ENCODE measurements around the gene NFIB.

Gene NFIB

DNA sequence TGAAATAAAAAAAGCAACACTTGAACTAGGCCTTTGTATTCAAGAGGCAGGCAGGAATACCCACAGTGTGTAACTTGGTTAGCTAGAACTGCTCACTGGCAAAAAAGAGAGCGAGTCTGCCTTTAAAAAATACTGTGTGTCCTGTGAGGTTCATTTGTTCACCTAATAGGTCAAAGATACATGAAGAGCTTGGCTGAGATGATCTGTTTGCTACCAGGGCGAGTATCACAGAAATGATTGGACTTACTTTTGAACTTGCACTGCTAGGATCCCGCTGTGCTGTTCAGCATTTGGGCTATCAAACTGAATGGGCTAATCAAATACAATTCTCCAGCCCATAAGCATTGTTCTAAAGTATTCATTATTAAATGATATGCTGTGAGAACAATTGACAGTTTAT lies 229.1 kb downstream of the NFIB start:
- no peak overlapping the region for H3K4me3 ChIP-seq (ENCODE audit: low read depth, low read length)

DNA sequence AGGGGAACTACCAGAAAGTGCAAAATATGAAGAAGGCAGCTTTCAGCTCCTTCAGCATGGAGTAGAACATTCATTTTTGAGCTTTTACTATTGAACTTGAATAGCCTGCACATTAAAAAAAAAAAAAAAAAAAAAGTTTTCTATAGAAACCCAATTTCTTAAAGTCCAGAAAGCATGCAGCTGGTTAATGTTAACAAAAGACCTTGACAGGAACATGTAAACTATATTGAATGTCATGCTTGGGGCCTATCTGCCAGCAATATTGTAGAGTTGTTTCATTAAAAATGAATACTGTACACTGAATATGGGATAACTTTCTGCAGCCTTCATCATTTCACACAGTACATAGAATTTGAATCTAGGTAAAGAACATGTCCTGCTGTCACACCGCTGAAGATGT lies 230.6 kb downstream of the NFIB start:
- H3K4me3 ChIP-seq (ENCODE audit: low read depth, low read length) = no peak overlapping the region

DNA sequence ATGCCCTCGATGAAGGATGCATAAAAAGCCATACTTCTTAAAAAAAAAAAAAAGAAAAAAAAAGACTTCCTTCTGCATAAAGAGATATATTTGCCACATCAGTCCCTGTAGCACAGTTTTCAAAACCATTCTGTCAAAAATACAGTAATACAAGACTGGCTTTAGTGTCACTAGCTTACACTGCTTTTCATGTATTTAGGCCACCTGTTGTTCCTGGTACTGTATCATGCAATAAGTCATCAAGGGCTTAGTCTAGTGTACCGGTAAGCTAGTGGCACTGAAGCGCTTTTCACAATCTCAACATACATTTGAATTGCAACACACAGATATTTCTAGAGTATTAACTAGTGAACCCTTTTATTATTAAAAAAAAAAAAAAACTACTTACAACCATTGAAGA lies 231.2 kb downstream of the NFIB start:
- no peak overlapping the region for H3K4me3 ChIP-seq (ENCODE audit: low read depth, low read length)

DNA sequence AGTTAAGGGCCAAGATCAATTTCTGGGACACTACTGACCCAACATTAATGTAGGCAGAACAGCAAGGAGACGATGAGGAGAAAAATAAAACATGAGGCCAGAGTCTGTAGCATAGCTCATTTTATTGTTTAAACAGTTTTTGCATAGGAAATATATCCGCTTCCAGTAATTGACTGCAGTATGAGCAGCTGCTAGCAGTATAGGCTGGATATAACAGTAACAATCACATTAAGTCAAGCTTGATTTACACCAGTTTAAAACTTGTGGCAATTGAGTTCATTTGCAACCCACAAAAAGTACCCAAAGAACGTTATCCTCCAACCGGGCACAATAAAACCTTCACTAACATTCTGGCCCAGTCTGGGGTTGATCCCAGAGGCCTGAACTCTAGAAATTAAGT lies 232.2 kb downstream of the NFIB start:
- no peak overlapping the region for H3K4me3 ChIP-seq (ENCODE audit: low read depth, low read length)

DNA sequence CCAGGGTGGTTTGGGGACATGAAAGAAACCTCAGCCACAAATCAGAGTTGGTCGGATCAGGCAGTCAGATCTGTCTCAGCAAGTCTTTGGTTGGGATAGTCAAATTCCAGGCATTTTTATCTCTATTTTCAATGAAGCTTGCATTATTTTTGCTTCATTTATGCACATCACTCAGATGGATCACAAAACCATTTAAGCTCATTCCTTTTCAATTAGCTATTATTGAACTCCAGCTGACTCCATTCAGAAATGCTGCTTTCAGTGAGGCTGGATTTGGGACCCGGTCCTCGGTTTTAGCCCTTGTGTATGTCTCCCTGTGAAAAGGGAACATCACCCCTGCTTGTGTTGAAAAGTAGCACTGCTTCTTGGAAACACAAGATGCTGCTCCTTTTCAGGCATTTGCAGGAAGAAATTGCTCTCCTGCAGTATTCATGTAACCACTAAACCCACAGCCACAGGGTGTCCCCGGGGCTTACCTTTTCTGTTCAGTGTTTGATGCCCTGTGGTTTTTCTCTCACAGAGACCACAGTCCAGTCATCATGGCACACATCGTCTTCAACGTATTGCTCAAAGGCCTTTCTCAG lies 232.9 kb downstream of the NFIB start:
- no peak overlapping the region for H3K4me3 ChIP-seq (ENCODE audit: low read depth, low read length)

DNA sequence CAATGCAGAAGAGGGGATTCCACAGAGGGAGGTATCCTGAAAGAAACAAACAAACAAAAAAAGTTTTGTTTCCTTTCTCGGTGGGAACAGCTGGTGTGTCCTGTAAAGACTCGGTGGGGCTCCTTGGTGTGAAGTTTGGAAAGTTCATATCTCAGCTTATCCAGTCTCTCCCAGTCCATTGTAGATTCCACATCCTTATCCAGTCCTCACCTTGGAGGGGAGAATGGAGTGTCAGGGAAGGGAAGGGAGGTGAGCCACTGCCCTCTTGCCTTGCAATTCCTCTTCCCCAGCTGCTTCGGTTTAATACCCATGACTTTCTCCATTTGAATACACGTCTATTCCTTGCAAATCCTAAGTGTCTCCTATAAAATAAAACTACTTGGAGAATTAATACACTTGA lies 234.5 kb downstream of the NFIB start:
- no peak overlapping the region for H3K4me3 ChIP-seq (ENCODE audit: low read depth, low read length)

DNA sequence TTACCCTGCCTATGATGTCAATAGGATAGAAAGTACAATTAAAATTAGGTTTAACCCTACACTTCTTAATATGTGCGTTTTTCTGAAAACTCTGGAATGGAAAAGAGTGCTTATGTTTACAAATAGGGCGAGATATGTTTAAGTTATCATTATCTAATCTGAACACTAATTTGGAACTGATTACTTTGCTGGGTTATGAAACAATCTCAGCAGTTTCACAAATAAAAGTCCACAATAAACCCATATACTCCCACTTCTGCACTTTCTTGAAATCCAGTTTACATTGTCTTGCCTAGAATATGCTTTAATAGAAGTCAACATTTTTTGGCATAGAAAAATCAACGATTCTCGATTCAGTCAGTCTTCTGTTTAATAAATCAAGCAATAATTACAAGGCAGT lies 236.3 kb downstream of the NFIB start:
- H3K4me3 ChIP-seq (ENCODE audit: low read depth, low read length) = no peak overlapping the region

DNA sequence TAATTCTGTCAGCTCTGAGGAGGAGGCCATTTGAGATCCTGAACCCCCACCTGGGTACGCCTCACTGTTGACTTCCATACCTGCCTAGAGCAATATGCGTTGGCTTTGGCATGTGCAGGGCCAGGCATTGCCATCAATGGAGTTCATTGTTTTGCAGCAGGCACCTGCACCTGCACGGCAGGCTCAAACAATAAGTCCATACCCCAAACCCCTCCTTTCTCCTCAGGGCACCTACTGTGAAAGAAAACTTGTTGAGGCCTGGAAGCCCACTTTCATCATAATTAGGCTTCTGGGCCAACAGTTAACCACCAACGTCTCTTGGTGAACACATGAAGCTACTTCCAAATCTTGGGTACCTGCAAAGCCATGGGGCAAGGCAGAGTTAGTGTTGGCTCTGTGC lies 238.7 kb downstream of the NFIB start:
- no peak overlapping the region for H3K4me3 ChIP-seq (ENCODE audit: low read depth, low read length)

DNA sequence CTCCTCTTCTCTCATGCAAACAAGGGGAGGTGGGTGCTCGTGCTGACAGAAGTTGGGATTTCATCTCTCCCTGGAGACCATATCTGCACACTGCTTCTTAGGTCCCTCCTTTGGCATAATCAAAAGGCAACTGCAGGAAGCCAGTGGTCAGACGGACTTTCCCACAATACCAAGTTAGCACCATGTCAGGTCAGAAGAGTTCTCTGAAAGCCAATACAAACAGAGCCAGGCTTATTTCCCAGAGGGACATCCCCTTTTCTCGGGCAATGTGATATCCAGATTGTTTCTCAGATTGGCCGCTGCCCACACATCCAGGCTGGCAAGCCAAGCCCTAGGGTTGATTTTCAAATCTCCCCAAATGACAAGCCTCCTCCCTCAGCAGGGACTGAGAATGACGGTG lies 241.1 kb downstream of the NFIB start:
- H3K4me3 ChIP-seq (ENCODE audit: low read depth, low read length) = no peak overlapping the region

DNA sequence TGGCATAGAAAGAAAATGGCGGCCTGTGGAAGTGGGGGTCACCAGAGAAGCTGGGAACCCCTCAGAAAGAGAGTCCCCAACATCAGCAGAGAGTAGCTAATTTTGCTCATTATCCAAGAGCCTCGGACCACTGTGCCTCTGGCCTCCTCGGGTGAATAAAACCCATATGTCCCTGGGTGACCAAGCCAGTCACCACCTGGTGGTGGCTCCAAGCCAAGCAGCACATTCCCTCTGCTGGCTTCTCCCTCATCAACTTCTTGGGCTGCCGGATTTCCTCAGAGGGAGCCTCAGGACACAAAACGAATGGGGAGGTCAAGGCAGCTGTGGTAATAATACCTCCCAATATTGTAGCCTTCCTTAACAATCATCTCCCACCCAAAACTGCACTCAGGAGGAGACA lies 242.5 kb downstream of the NFIB start:
- no peak overlapping the region for H3K4me3 ChIP-seq (ENCODE audit: low read depth, low read length)

DNA sequence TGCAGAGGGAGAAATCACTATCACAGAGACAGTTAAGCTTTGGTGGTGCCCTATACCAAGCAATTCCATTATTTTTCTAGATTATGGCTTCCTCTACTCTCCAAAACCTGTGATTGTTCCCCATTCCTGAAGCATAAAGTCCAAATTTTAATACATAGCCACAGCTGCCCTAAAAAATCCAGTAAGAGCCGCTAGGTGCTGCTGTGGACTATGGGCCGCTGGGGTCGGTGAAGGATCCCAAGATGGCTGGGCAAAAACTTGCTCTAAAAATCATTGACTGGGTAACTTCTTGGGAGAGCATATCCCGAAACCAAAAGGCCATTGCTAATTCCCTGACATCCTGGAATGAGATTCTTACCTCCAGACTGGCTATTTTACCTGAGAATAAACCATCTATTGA lies 245.3 kb downstream of the NFIB start:
- H3K4me3 ChIP-seq (ENCODE audit: low read depth, low read length) = no peak overlapping the region

DNA sequence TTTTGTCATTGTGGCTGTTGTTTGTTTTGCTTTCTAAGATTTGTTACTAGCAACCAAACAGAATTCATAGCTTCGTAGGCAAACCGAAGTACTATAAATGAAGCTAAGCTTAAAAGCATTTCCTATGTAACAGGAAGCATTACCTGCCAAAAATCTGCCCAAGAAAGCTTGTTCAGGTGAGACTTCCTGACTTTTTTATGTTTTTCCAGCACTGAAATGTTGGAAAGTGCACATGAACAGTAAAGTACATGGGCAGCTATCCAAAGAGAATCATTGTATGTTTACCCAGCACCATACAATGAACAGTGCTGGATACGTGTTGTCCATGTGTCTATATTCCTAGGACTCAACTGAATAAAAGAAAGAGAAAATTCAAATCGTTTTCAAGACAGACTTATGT lies 247.1 kb downstream of the NFIB start:
- H3K4me3 ChIP-seq (ENCODE audit: low read depth, low read length) = no peak overlapping the region

DNA sequence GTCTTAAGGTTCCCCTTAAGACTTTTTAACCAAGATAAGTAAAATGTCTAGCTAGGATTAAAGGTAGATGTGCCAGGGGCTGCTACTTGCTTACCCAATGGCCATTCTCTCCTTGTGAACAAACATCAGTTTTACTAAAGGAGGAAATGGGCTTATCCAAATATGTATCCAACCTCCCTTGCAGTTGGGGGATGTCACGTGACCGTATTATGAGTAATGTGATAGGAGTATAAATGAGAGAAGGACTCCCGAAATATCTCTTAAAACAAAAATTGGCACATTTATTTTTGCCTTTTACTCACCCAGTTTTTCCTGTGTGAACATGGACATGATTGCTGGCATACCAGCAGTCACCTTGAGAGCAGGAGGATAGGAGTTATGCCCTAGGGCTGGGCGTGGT lies 247.9 kb downstream of the NFIB start:
- H3K4me3 ChIP-seq (ENCODE audit: low read depth, low read length) = no peak overlapping the region

DNA sequence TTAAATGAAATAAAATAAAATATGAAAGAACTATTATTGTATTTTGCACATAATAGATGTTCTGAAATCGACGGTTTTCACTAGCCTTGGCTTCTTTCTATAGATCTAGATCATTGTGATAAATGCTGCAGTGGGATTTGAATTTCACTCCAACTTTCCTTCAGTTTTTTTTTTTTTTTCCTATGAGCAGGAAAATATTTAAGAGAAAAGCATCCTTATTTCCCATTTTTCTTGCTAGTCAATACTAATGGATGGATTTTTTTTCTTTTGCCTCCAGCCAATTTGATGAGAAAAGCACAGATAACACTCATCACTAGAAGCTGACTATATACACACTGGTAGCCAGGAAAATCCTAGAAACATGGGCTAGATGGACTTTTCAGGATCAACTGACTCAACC lies 249.0 kb downstream of the NFIB start:
- H3K4me3 ChIP-seq (ENCODE audit: low read depth, low read length) = no peak overlapping the region

DNA sequence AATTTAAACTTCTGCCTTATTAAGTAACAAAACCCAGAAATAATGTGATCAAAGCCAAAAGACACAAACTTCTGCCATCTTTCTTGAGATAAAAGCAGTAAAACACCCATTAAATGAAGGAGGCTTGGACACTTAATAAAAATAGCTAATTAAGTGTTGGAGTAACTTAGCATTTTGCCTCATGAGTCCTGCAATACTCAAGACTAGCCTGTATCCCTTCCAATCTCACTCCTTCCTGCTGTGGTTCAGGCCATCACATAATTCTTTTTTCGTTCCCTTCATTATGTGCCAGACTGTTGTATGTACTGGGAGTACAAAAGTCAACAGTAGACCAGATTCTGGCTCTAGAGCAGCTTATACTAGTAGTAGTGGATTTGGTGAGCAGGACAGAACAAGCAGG lies 250.2 kb downstream of the NFIB start:
- no peak overlapping the region for H3K4me3 ChIP-seq (ENCODE audit: low read depth, low read length)

DNA sequence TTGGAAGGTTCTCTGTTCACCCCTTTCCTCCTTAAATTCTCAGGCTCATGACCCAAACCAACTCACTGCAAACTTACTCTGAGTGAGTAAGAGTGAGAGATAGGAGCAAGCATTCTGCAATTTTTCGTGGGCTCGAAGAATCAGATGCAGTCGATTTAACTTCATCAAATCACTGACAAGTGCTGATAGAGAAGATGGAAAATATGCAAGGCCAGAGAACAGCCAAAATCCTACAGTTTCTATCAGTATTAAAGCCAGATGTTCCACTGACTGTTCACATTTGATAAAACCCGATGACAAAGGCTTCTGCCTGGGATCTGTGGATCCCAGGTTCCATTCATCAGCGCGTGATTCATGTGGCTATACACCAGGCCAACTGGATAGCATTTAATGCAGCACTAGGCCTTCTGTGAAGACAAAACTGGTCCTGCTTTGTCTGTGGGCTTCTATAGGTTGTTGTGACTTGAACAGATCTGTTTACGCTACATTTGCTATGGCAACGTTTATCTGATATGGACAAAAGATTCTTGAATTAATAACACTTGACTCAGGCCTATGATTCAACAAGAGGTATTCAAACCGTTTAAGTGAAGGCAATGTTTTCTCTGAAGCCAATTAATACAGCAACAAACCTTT lies 251.2 kb downstream of the NFIB start:
- no peak overlapping the region for H3K4me3 ChIP-seq (ENCODE audit: low read depth, low read length)

DNA sequence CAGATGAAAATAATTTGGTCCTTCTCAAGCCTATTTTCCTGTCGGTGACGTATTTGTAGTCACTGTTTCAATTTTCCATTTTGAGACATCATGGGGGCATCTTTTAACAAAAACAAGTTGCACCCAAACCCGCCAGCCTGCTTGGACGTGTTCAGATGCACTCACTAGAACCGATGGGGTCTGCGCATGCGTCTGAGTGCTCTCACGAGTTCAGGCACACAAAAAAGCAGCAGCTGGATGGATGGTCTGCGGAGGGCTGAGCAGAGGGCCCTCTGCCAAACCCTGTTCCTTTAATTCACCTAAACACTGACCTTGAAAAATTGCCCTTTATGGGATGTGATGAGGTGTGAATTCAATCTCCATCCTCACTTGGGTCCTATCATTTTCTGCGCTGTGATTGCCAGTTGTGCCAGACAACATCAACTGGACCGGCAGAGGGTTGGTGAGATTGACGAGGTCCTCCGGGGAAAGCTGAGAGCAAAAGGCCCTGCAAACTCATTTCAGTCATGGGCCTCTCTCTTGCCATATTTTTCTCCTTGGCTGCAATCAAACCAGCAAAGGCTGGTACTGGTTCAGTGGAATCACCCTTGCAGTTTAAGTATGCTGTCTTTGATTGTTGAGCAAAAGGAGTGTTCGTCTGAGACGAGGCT lies 251.9 kb downstream of the NFIB start:
- H3K4me3 ChIP-seq (ENCODE audit: low read depth, low read length) = no peak overlapping the region

DNA sequence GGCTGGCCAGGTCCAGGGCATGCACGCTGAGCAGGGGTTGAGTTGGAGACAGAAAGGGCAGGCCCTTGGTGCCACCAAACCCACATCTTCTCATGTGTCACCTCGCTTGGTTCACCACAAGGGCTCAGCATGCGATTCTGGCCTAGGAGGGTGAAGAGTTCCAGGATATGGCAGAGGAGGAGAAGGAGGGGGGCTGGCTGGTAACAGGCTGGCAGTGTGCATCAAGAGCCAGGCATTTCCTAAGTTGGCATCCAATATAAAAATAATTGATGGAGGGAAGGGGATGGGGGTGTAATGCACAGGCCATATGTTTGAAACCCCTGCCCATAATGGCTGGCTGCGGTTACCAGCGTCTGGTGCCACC lies 255.6 kb downstream of the NFIB start:
- no peak overlapping the region for H3K4me3 ChIP-seq (ENCODE audit: low read depth, low read length)

DNA sequence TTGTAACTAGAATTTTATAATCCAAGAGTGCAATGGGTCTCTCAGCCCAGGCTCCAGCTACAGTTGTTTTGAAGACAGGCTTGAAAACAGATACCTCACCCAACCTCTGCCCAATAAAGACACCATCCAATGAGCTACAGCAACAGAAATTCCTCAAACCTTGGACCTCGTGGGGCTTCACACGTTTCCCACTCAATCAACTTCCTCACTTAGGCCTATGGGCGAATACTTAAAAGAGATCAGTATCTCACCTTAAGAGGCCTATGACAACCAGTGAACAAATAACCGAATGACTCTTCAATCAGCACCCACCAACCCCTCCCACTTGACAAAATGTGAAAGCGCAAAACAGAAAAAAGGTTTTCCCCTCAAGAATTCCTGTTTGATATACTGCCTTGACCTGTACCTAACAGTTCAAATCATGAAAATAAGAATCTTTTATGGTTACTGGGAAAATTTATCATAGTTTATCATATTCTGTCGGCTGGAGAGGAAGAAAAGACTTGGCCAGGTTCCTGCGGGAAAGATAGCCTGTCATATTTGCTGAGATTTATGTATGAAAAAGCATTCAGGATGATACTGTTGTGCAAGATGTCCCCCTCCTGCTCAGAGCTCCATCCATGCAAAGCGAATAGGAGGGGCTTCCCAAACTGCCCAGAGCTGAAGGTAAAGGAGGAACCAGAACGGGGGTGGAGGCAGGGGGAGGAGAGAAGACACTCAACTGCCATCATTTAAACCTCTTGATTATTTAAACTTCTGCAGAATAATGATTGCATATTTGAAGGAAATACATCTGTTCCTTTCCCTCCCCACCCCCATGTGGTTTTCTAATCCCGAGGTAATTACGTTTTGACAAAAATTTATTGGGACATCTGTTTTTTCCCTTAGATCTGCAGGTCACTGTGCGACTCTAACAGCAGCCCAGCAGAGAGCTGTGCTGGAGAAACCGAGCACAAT lies 256.3 kb downstream of the NFIB start:
- H3K4me3 ChIP-seq (ENCODE audit: low read depth, low read length) = no peak overlapping the region

DNA sequence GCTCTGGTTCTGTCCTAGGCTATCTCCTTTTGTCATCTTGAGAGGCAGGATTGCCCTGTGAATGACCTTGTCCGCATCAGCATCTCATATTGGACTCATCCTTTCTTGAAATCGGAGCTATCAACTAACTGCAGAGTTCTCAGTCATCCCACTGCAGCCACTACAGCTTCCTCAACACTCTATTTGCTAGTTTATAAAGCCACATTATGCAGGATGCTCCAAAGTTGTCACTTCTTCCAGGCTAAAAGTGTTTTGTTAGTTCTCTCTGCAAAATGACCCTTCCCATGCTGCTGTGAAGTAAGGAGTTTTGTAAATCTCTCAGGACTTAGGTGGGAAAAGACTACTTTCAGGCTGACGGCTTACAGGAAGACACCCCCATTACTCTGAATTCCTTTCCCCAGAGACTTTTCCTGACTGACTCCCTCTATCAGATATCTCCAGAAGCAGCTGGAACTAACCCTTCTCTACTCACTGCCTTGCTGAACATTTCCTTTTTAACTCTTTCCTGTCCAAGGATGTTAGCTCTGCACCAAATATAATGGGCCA lies 257.6 kb downstream of the NFIB start:
- H3K4me3 ChIP-seq (ENCODE audit: low read depth, low read length) = no peak overlapping the region

DNA sequence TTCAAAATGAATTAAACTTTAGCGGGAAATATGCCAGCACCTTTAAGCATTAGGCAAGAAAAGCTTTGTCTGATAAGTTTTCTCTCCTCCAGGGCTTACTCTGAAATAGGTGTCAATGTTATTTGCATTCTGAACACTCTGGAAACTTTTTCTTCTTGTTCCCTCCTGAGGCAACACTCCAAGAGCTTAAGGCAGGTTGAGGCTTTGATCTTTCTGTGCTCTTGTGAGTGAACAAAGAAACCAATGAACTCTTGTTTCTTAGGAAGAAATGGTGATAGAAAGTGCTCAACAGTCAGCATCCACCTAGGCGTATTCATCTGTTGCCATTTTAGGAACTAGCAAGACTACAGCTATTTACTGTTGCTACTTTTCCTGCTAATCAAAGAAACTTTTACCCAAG lies 259.8 kb downstream of the NFIB start:
- H3K4me3 ChIP-seq (ENCODE audit: low read depth, low read length) = no peak overlapping the region
